Limb (tissue), 2 donors: ENCODE measurements around the gene KLRC3.
"Not testable (repeated sequence)": the region's sequence is repeated elsewhere in the genome, so short reads cannot be mapped to it uniquely, and the experiment has no call there.

Experiments used
- DNase-seq, 2 donors: peaks; one replicate each; pipeline ENCODE4 v3.0.0-alpha.2; 2016; ENCODE audit errors: extremely low spot score in 2 of 2

KLRC3 gene

DNA sequence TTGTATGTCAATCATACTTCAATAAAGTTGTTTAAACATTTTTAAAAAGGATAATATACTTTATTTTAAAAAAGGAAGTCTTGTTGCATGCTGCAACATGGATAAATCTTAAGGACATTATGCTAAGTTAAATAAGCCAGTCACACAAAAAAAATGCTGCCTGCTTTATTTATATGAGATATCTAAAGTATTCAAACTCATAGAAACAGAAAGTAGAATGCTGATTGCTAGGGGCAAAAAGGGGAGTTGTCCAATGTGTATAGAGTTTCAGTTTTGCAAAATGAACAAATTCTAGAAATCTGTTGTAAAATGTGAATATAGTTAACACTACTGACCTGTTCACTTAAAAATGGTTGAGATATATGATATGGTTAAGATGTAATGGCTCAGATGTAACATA, 19.6 kb downstream of the KLRC3 start:
- DNase-seq = no peak

DNA sequence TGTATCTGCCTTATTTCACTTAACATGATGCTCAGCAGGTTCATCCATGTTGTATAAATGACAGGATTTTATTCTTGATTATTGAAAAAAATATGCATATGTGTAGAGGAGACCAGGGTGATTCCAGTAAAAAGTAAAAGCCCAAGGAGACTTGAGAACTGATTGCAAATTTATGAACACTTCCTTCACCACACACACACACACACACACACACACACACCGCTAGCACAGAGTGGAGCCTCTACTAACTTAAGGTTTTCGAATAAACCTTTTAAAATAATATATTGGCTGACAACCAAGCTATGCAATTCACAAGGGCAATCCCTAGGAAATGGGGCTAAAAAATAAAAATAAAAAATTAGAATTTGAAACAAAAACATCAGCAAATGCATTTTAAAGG, 22.2 kb downstream of the KLRC3 start:
- no peak for DNase-seq

DNA sequence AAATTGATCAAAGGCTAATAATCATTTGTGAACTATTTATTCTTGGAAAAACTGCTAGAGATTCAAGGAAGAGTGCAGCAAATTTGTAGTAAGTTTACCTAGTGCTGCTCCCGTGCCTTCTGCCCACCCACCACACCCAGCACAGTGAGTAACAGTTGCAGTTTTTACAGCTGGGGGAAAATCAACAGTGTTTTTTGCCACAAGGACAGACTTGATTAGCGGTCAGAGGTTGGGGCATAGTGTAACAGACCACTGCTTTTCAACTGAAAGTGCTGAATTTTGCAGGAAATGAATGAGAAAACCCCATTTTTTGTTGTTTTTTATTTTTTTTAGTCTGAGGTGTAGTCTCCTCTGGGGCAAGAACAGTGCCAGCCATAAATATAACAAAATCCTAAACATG, 23.1 kb downstream of the KLRC3 start:
- no peak for DNase-seq

- DNase-seq = not testable (repeated sequence)
Observed at GRCh38 chr12:10396176-10396575, 24.2 kb downstream of the KLRC3 start.

DNA sequence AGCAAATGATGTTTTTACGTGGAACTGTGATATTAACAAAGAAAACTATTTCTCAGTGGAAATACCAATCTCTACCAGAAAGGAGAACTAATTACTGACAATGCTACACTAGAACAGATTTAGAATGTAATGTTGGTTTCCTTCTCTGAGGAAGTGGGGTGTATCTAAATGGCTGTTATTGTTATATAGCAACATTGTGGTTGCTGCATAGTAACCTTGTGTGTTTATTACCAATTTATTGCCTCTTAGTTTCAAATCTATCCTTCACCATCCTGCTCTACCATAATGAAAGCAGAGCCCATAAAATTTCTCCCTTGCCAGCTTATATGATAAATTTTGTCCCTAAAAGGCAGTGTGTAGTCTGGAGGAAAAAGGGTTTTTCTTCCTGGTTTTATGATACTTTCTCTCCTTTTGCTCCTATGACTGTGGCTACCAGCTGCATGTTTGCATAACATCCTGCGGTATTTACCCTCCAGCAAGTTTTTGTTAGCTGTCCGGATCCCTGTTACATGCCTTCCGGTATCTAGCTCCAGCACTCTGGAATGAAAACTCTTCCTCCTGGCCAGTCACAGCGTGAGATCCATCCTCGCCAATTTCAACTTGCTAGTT, 24.9 kb downstream of the KLRC3 start:
- peak in 1 of 2 donors; percentile 6 for DNase-seq

DNA sequence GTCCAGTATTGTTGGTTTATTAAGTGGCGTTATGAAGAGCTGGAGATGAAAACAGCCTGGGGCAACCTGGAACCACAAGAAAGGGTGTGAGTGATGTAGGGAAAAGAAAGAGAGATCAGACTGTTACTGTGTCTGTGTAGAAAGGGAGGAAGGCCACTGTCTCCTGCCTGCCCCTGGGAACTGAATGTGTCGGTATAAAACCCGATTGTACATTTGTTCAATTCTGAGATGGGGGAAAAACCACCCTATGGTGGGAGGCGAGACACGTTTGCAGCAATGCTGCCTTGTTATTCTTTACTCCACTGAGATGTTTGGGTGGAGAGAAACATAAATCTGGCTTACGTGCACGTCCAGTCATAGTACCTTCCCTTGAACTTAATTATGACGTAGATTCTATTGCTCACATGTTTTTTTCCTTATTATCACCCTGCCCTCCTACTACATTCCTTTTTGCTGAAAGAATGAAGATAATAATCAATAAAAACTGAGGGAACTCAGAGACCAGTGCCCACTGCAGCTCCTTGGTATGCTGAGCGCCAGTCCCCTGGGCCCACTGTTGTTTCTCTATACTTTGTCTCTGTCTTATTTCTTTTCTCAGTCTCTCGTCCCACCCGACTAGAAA, 25.8 kb downstream of the KLRC3 start:
- not testable (repeated sequence) for DNase-seq

- DNase-seq = no peak
Observed at GRCh38 chr12:10393291-10393690, 27.1 kb downstream of the KLRC3 start.

DNA sequence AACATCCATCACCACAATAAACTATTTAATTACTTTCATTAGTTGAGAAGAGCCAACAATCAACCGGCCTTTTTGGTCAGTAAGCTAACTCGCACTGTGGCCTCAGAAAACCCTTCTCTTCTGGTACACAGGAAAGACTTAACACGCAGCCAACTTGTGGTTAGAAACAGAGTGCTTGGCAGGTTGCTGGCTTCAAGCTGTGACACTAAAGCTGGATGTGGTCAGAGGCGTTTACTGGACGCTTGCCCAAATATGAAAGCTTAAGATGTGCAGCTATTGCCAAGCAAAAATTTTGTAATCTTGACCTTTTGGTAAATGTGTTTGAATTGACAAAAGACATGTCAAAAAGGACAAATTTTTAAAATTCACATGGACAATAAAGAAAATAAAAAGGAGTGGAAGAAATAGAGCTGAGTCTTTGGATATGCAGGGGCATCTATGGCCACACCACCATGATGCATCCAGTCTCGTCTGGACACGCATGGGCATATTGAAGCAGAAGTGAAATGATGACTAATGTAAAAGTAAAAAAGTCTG, 27.9 kb downstream of the KLRC3 start:
- peak in 1 of 2 donors; percentile 14 for DNase-seq

DNA sequence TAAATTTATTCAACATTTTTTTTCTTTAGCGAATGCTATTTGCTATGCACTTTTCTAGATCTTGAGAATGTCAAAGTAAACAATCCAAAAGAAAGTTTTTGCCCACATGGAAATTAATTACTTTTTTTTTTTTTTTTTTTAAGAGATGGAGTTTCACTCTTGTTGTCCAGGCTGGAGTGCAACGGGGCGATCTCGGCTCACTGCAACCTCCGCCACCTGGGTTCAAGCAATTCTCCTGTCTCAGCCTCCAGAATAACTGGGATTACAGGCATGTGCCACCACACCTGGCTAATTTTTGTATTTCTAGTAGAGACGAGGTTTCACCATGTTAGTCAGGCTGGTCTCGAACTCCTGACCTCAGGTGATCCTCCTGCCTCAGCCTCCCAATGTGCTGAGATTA, 29.4 kb downstream of the KLRC3 start:
- not testable (repeated sequence) for DNase-seq

DNA sequence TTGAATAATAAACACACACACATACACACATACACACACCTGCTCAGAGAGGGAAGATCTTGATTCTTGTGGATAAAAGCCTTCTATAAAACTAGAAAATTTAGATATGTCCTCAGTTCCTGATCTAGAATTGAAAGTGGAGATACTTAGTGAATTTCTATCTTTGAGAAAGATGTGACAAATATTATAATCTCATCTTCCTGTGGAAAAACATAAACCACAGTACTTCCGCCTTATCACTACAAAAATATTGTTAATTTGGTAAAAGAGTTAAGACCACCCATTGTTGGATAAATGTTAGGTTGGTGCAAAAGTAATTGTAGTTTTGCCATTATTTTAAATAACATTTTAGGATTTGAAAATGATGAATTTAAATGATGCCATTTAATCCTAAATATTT, 30.5 kb downstream of the KLRC3 start, which contains the start of gene KLRK1:
KLRK1 (minus strand) TSS at position 138 of the 400 bp plus-strand sequence. CDS start 1,231 bp downstream, outside the sequence.
- no peak for DNase-seq

GRCh38 chr12:10388624-10389413, 31.6 kb downstream of the KLRC3 start:
- no peak for DNase-seq

- not testable (repeated sequence) for DNase-seq
Observed at GRCh38 chr12:10387498-10387897, 32.9 kb downstream of the KLRC3 start.

DNA sequence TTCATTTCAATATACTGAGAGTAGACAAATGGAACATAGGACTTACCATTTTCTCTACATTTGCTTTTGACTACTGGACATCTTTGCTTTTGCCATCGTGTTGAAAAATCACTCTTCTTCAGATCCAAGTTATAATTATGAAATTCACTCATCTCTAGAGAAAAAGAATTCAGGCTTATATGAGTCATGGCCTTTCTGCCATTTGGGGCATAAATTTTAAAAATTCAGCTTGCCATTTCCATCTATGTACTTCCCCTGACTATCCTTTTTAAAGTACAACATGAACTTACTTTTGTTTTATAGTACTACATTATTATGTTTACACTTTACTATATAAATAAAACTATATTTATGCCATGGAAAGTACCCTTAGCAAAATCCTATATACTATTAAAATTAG, 33.5 kb downstream of the KLRC3 start:
- no peak for DNase-seq

- no peak for DNase-seq
Observed at GRCh38 chr12:10385166-10385613, 35.2 kb downstream of the KLRC3 start.

DNA sequence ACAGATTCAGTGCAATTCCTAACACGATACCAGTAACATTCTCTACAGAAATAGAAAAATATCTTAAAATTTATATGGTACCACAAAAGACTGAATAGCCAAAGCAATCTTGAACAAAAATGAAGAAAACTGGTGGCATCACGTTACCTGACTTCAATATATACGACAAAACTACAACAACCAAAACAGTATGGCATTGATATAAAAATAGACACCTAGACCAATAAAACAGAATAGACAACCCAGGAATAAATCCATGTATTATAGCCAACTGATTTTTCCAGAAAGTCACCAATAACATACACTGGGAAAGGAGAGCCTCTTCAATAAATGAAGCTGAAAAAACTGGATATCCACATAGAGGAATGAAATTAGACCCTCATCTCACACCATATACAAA, 36.2 kb downstream of the KLRC3 start:
- DNase-seq = no peak

DNA sequence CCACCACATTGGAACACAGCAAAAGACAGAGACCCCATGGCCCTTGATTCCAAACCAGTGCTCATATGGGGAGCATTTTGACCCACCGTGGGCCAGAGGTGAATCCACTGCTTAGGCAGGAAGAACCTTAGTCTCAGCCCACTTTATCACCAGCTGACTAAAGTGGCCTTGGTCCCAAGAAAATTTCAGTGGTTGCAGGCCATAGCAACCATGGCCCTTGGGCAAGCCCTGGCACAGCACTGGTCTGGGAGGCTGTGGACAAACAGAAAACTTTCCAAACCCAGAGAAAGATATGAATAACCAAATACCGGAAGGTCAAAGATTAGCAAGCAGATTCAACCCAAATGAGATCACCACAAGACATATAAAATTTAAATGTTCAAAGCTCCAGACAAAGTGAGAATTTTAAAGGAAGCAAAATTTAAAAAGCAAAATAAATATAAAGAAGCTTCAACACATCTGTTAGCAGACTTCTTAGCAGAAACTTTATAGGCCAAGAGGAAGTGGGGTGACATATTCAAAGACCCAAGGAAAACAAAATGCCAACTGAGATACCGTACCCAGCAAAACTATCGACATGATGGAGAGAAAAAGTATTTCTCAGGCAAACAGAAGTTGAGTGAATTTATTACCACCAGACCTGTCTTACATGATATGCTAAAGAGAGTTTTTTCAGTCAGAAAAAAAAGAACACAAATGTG, 38.3 kb downstream of the KLRC3 start:
- no peak for DNase-seq

DNA sequence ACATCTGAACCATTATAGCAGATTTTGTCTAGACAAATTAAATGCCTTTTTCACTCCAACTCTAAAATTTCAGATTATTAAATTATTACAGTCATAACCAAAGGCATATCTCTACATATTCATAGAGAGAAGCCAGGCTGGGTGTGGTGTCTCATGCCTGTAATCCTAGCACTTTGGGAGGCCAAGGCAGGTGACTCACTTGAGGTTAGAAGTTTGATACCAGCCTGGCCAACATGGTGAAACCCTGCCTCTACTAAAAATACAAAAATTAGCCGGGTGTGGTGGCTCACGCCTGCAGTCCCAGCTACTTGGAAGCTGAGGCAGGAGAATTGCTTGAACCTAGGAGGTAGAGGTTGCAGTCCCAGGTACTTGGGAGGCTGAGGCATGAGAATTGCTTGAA, 41.7 kb downstream of the KLRC3 start:
- DNase-seq = not testable (repeated sequence)

GRCh38 chr12:10374624-10375018, 45.8 kb downstream of the KLRC3 start:
- DNase-seq = no peak

DNA sequence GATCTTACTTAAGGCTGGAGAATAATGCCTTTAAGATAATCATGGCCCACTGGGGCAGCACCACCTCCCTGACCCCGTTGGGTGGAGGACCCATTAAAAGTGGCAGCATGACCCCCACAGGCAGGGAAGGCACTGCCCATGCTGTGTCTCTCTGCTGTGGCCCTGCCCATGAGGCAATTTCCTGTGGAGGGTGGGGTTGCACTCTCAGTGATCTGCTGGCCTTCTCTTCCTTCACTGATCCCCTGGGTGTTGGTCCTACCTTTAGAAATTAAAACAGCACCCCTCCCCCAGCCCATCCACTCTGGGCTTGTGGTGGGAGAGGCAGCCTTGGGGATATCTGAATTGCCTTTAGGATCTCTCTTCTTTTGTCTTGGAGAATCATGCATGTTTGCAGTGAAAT, 47.8 kb downstream of the KLRC3 start:
- DNase-seq = no peak

DNA sequence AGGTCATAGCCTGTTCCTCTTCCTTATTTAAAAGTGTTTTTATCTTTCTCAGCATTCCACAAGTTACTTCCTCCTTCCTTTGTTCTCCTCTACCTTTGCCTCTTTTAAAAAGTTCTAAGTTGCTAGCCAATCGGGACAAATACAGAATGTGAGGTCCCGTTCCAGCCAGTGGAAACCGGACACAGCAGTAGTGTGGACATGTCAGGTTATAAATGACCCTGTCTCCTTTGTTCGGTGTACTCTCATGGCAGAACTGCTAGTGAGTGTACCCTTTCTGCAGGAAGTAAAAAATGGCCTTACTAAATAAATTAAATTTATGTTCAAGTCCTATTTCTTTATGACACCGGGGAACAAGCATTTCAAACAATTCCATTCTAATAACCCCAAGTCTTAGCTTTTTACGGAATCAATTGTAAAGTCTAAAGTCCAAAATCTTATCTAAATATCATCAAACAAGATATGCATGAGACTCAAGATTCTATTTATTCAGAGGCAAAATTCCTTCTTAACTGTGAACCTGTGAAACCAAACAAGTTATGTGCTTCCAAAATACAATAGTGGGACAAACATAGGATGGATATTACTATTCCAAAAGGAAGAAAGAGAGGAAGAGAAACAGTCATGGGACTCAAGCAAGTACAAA, 48.4 kb downstream of the KLRC3 start:
- DNase-seq = not testable (repeated sequence)
